Lung (tissue), 16 donors: ENCODE data around the gene PHC1. TPM values are rescaled to one million over a fixed set of nuclear protein-coding genes. Genes with fewer than 3 reads are reported as not detected.
"Not testable (repeated sequence)": the region's sequence is repeated elsewhere in the genome, so short reads cannot be mapped to it uniquely, and the experiment has no call there.

Experiments
- ATAC-seq: fragments of 200-7000 bp; cut with Tn5 transposase; one replicate; pipeline ENCODE4 v1.9.1; 2020; ENCODE audit warnings: moderate number of reproducible peaks; ENCODE audit not compliant: insufficient read depth, low FRiP score
- DNase-seq, 3 donors: peaks; one replicate each; pipeline ENCODE4 v3.0.0-alpha.2; 2013 to 2017
- H3K27ac ChIP-seq, 2 donors: one replicate each; pipeline ENCODE4 v1.5.1; 2013; ENCODE audit warnings: mild to moderate bottlenecking in 2 of 2, moderate library complexity in 2 of 2, control low read depth in 1 of 2, inconsistent platforms in 1 of 2, low read depth in 1 of 2, low read length in 1 of 2
- H3K27me3 ChIP-seq, 3 donors: one replicate each; pipeline ENCODE4 v1.5.1; 2013; ENCODE audit warnings: low read length in 2 of 3; ENCODE audit not compliant: control insufficient read depth in 3 of 3, insufficient read depth in 3 of 3
- H3K36me3 ChIP-seq, 4 donors: one replicate each; pipeline ENCODE4 v1.5.1; 2013; ENCODE audit warnings: low read length in 4 of 4, mild to moderate bottlenecking in 1 of 4, moderate library complexity in 1 of 4; ENCODE audit not compliant: control insufficient read depth in 4 of 4, insufficient read depth in 4 of 4
- H3K4me1 ChIP-seq, 5 donors: one replicate each; pipeline ENCODE4 v1.5.1; 2013; ENCODE audit warnings: low read length in 5 of 5, mild to moderate bottlenecking in 2 of 5, moderate library complexity in 1 of 5; ENCODE audit not compliant: control insufficient read depth in 5 of 5, insufficient read depth in 5 of 5
- H3K4me3 ChIP-seq: one replicate; pipeline ENCODE4 v1.5.1; 2013; ENCODE audit warnings: mild to moderate bottlenecking, control low read depth, moderate library complexity
- H3K9ac ChIP-seq, 2 donors: one replicate each; pipeline ENCODE4 v1.5.1; 2013; ENCODE audit warnings: low read length in 2 of 2, control low read depth in 1 of 2; ENCODE audit not compliant: insufficient read depth in 1 of 2
- H3K9me3 ChIP-seq, 4 donors: one replicate each; pipeline ENCODE4 v1.5.1; 2013; ENCODE audit warnings: low read length in 3 of 4, mild to moderate bottlenecking in 1 of 4, moderate library complexity in 1 of 4; ENCODE audit not compliant: control insufficient read depth in 4 of 4, insufficient read depth in 3 of 4
- WGBS, 2 donors: extraction: QIAGEN DNeasy Blood & Tissue Kit; methylation state at CpG; one replicate each; pipeline ENCODE4 v1.1.7; 2013; 5-methylcytosine and 5-hydroxymethylcytosine counted together
- long read RNA-seq, 5 donors: transcript quantifications; one replicate each; lab custom pipeline, GENCODE V29; 2026
- polyA plus RNA-seq, 2 donors: library from polyadenylated mRNA; stranded (reverse); fragments of 200-250 nt; gene quantifications; one replicate each; pipeline ENCODE4 v1.2.1, GENCODE V29; 2013
- total RNA-seq, 2 donors: library from RNA; depleted of rRNA in 1 of 2; stranded (reverse); fragments of >200 nt in 1 of 2; gene quantifications; one replicate each; pipeline ENCODE4 v1.2.1, GENCODE V29; 2014 to 2021
- TF ChIP-seq, protein P1 (sequence below): IDR thresholded peaks from 2 replicates; pipeline ENCODE4 v1.5.1; 2012; ENCODE audit warnings: mild to moderate bottlenecking; ENCODE audit errors: control extremely low read depth, extremely low read depth
- donor health status: control.
- donor health status: control.
- donor health status: Bipolar disorder and iron deficiency.
- donor health status: healthy.
- donor health status: DM: yes; HTN: yes; CAD: no.

Gene PHC1
- 10 to 100 TPM; 34.7 to 63.5 TPM for total RNA-seq
- polyA plus RNA-seq = 10 to 100 TPM; 17.4 to 24.1 TPM
- long read RNA-seq, donor 1, partial matches to known transcripts = 68 of 68 reads
- long read RNA-seq, donor 1, other reads (novel, unspliced or antisense) = 0 of 68 reads
- long read RNA-seq, donor 2, partial matches to known transcripts = 18 of 19 reads
- long read RNA-seq, donor 2, other reads (novel, unspliced or antisense) = 0 of 19 reads
- long read RNA-seq, donor 3, partial matches to known transcripts = 40 of 61 reads
- long read RNA-seq, donor 3, other reads (novel, unspliced or antisense) = 21 of 61 reads
- long read RNA-seq, donor 4, partial matches to known transcripts = 21 of 21 reads
- long read RNA-seq, donor 4, other reads (novel, unspliced or antisense) = 0 of 21 reads
- long read RNA-seq, donor 5, partial matches to known transcripts = 109 of 149 reads
- long read RNA-seq, donor 5, other reads (novel, unspliced or antisense) = 40 of 149 reads

DNA sequence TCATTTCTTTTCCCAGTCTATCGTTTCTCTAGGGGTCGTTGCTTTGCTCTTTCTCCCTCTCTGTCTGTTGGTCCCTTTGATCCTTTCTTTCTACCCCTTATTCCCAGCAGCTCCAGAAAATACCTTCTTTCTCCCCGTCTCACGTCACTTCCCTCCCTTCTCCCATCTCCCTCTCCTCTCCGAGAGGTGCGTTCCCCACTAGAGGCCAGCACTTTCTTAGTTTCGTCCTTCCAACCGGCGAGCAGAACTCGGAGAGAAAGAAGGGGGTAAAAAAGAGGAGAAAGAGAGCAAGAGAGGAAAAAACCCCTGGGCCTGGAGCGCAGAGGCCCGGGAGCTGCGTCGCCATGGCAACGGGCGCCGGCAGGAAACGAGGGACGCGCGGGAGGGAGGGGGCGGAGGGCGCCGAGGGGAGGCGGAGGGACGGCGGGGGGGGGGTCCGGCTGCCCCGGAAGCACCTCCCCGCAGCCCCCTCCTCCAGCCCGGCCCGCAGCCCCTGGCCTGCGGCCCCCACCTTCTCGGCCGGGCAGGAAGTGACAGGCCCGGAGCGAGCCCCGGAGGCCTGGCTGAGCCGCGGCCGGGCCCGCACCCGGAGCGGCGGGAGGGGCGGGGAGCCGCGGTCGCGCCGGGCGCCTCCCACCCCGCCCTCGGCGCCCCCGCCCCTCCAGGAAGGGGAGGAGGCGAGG, at the start of gene PHC1:
Gene PHC1 (plus strand): TSS at position 477 of the 683 bp plus-strand sequence. CDS start 3,169 bp downstream, outside the sequence.
- peak within 1 kb of the TSS; percentile 96 to 98 for H3K9ac ChIP-seq
- 0% methylated on average over 15 to 31 of the region's 57 CpGs for WGBS, 2 donors
- ATAC-seq = peak; percentile 87
- H3K36me3 ChIP-seq, H3K27me3 ChIP-seq, H3K9me3 ChIP-seq: not testable (repeated sequence)
- peak within 1 kb of the TSS; percentile 65 for H3K4me3 ChIP-seq
- DNase-seq = peak; percentile 93 to 95 (median 94)
- TF ChIP-seq, protein P1, sequence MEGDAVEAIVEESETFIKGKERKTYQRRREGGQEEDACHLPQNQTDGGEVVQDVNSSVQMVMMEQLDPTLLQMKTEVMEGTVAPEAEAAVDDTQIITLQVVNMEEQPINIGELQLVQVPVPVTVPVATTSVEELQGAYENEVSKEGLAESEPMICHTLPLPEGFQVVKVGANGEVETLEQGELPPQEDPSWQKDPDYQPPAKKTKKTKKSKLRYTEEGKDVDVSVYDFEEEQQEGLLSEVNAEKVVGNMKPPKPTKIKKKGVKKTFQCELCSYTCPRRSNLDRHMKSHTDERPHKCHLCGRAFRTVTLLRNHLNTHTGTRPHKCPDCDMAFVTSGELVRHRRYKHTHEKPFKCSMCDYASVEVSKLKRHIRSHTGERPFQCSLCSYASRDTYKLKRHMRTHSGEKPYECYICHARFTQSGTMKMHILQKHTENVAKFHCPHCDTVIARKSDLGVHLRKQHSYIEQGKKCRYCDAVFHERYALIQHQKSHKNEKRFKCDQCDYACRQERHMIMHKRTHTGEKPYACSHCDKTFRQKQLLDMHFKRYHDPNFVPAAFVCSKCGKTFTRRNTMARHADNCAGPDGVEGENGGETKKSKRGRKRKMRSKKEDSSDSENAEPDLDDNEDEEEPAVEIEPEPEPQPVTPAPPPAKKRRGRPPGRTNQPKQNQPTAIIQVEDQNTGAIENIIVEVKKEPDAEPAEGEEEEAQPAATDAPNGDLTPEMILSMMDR = peak; percentile 1
- H3K27ac ChIP-seq = peak within 1 kb of the TSS; percentile 71 to 96
- peaks cover 0 to 35% (median 11%) of the 10 kb centered on the region in 5 donors for H3K4me1 ChIP-seq

DNA sequence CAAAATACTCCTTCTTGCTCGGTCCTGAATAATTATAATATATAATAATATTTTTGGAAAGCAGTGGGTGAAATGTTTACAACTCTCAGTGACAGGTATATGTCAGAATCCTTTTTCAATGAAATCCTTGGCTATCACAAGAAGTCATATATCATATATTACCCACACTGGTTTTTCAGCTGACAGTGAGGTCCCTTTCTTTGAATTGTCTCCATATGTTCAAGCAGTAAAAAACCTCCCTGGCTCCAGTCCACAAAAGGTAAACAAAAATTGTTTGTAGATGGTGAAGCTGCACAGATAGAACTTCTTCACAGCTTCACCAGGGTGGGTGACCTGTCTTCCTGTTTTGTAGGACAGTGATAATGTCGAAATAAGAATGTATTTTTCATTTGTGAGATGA, 47.9 kb upstream of the PHC1 start:
- 79 to 88% methylated on average over 2 of the region's 2 CpGs for WGBS, 2 donors
- H3K36me3 ChIP-seq = no peaks in the 10 kb centered on the region
- H3K9ac ChIP-seq = no peak overlapping the region
- no peaks in the 10 kb centered on the region for H3K27me3 ChIP-seq
- ATAC-seq = no peak
- H3K9me3 ChIP-seq = no peaks in the 10 kb centered on the region
- no peaks in the 10 kb centered on the region for H3K4me1 ChIP-seq
- H3K4me3 ChIP-seq = no peak overlapping the region
- no peak for DNase-seq
- H3K27ac ChIP-seq = no peak overlapping the region
- TF ChIP-seq, protein P1 = no peak

DNA sequence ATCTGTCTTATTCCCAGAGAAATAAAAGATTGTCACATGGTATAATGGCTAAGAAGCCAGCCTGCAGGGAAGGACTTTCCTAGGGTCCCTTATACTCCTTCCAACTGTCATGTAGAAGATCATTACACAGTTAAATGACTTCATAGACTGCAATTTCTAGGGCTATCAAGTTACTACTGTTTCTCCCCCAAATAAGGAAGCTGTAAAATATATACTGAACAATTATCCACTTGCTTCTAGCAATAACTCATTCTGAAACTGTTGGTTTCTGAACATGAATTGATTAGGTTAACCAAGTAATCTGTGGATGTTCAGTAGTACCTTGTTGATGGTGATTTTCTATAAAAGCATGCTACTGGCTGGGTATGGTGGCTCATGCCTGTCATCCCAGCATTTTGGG, 47.3 kb upstream of the PHC1 start:
- no peak overlapping the region for H3K9ac ChIP-seq
- ATAC-seq (no peak), DNase-seq (no peak)
- no peak overlapping the region for H3K27ac ChIP-seq
- H3K9me3 ChIP-seq = no peaks in the 10 kb centered on the region
- no peaks in the 10 kb centered on the region for H3K4me1 ChIP-seq
- no peak overlapping the region for H3K4me3 ChIP-seq
- H3K27me3 ChIP-seq = no peaks in the 10 kb centered on the region
- TF ChIP-seq, protein P1 = no peak
- no peaks in the 10 kb centered on the region for H3K36me3 ChIP-seq
